Neutrophil (primary cell): Measurements from ENCODE around the gene SLC11A1.

ENCODE experiments used
- H3K27ac ChIP-seq: fragments of 200-600 bp; sonication (generic); 2 replicates; pipeline ENCODE4 v1.5.1; 2016; ENCODE audit warnings: mild to moderate bottlenecking, moderate library complexity
- H3K27me3 ChIP-seq: fragments of 200-600 bp; sonication (generic); 2 replicates; pipeline ENCODE4 v1.6.0; 2016; ENCODE audit warnings: mild to moderate bottlenecking
- H3K36me3 ChIP-seq: fragments of 200-600 bp; sonication (generic); 2 replicates; pipeline ENCODE4 v1.5.1; 2017
- H3K4me1 ChIP-seq, 2 experiments: fragments of 200-600 bp in 1 of 2; sonication (generic) in 1 of 2; 1 replicate in 1 of 2; 2 replicates in 1 of 2; pipeline versions ENCODE4 v1.5.1 to v1.6.1; 2013 to 2016; ENCODE audit warnings: low read depth in 1 of 2, low read length in 1 of 2, mild to moderate bottlenecking in 1 of 2, moderate library complexity in 1 of 2; ENCODE audit not compliant: control insufficient read depth in 1 of 2, insufficient read depth in 1 of 2
- H3K4me3 ChIP-seq, 2 experiments: fragments of 200-600 bp in 1 of 2; sonication (generic) in 1 of 2; 1 replicate in 1 of 2; 2 replicates in 1 of 2; pipeline ENCODE4 v1.5.1; 2013 to 2016; ENCODE audit warnings: low read depth in 1 of 2, low read length in 1 of 2, mild to moderate bottlenecking in 1 of 2, moderate library complexity in 1 of 2
- H3K9me3 ChIP-seq: fragments of 200-600 bp; sonication (generic); 2 replicates; pipeline ENCODE4 v1.5.1; 2016
- CTCF ChIP-seq: fragments of 200-600 bp; sonication (generic); IDR thresholded peaks from 2 replicates; pipeline ENCODE4 v1.5.1; 2016; ENCODE audit warnings: antibody characterized with exemption

The SLC11A1 gene

GRCh38 chr2:218360453-218360852 is 21.6 kb upstream of the SLC11A1 start:
- Histone ChIP-seq H3K4me1 (peaks cover 69 to 75% of the 10 kb centered on the region in 2 experiments), H3K27me3 (no peaks in the 10 kb centered on the region), H3K36me3 (no peaks in the 10 kb centered on the region), H3K4me3 (peak overlapping the region; percentile 18 to 25), H3K27ac (peak overlapping the region; percentile 84), H3K9me3 (no peaks in the 10 kb centered on the region)
- TF ChIP-seq CTCF = no peak

- Histone ChIP-seq H3K27me3 (no peaks in the 10 kb centered on the region), H3K4me3 (peak overlapping the region in 1 of 2 experiments; percentile 4), H3K27ac (peak overlapping the region; percentile 99), H3K9me3 (no peaks in the 10 kb centered on the region), H3K36me3 (no peaks in the 10 kb centered on the region), H3K4me1 (peaks cover 79 to 84% of the 10 kb centered on the region in 2 experiments)
- no peak for TF ChIP-seq CTCF
Measured at GRCh38 chr2:218362606-218363005, 19.5 kb upstream of the SLC11A1 start.

GRCh38 chr2:218363736-218364135 is 18.3 kb upstream of the SLC11A1 start:
- Histone ChIP-seq H3K4me3 (peak overlapping the region; percentile 4 to 42), H3K27me3 (no peaks in the 10 kb centered on the region), H3K27ac (peak overlapping the region; percentile 99), H3K4me1 (peaks cover 85 to 88% of the 10 kb centered on the region in 2 experiments), H3K9me3 (no peaks in the 10 kb centered on the region), H3K36me3 (no peaks in the 10 kb centered on the region)
- no peak for TF ChIP-seq CTCF

GRCh38 chr2:218364196-218364595 is 17.9 kb upstream of the SLC11A1 start:
- TF ChIP-seq CTCF = no peak
- no peaks in the 10 kb centered on the region for H3K27me3 ChIP-seq

GRCh38 chr2:218366621-218367414 is 15.3 kb upstream of the SLC11A1 start:
- no peak for TF ChIP-seq CTCF
- H3K4me3 ChIP-seq = peak overlapping the region; percentile 82 to 83
- H3K27me3 ChIP-seq = no peaks in the 10 kb centered on the region
- peaks cover 90 to 94% of the 10 kb centered on the region in 2 experiments for H3K4me1 ChIP-seq
- H3K27ac ChIP-seq = peak overlapping the region; percentile 99
- no peaks in the 10 kb centered on the region for H3K9me3 ChIP-seq
- H3K36me3 ChIP-seq = no peaks in the 10 kb centered on the region

More at GRCh38 chr2:218364196-218364595, 17.9 kb upstream of the SLC11A1 start:
- Histone ChIP-seq H3K27ac (peak overlapping the region; percentile 99), H3K4me3 (peak overlapping the region; percentile 4 to 42), H3K4me1 (peaks cover 90 to 93% of the 10 kb centered on the region in 2 experiments), H3K36me3 (no peaks in the 10 kb centered on the region), H3K9me3 (no peaks in the 10 kb centered on the region)
